Ascending aorta (tissue), 2 donors: ENCODE measurements around the gene ITGA11. TPM values are rescaled to one million over a fixed set of nuclear protein-coding genes. Genes with fewer than 3 reads are reported as not detected.
"Not testable (repeated sequence)": the region's sequence is repeated elsewhere in the genome, so short reads cannot be mapped to it uniquely, and the experiment has no call there.

Source experiments
- DNase-seq, 2 donors: peaks; one replicate each; pipeline ENCODE4 v3.0.0-alpha.2; 2019; ENCODE audit warnings: low spot score in 2 of 2
- H3K27ac ChIP-seq, 2 donors: fragments of 200-600 bp; sonication (generic); one replicate each; pipeline ENCODE4 v1.5.1; 2016 to 2017; ENCODE audit warnings: mild to moderate bottlenecking in 1 of 2
- H3K27me3 ChIP-seq: fragments of 200-600 bp; sonication (generic); one replicate; pipeline ENCODE4 v1.5.1; 2017
- H3K36me3 ChIP-seq, 2 donors: fragments of 200-600 bp; sonication (generic); one replicate each; pipeline ENCODE4 v1.5.1; 2016
- H3K4me1 ChIP-seq, 2 donors: fragments of 200-600 bp; sonication (generic); one replicate each; pipeline ENCODE4 v1.5.1; 2016 to 2017; ENCODE audit warnings: mild to moderate bottlenecking in 1 of 2
- H3K4me3 ChIP-seq, 2 donors: fragments of 200-600 bp; sonication (generic); one replicate each; pipeline ENCODE4 v1.5.1; 2016 to 2017; ENCODE audit warnings: mild to moderate bottlenecking in 1 of 2
- H3K9me3 ChIP-seq, 2 donors: fragments of 200-600 bp; sonication (generic); one replicate each; pipeline ENCODE4 v1.5.1; 2016
- CTCF ChIP-seq, 3 experiments: fragments of 200-600 bp in 2 of 3; fragments of 450-650 bp in 1 of 3; sonication (generic) in 2 of 3; IDR thresholded peaks; one replicate each; pipeline ENCODE4 v1.5.1; 2016 to 2019; ENCODE audit warnings: antibody characterized with exemption in 3 of 3, mild to moderate bottlenecking in 1 of 3, moderate library complexity in 1 of 3
- intact Hi-C: fragments of 100-400 bp; cut with DNase I; formaldehyde crosslinking; loops from one replicate; pipeline ENCODE4 v1.15.1; 2023
- total RNA-seq: library from RNA; depleted of rRNA; stranded (reverse); fragments of >200 nt; gene quantifications from one replicate; pipeline ENCODE4 v1.1.0, GENCODE V29; 2016

Gene ITGA11
- total RNA-seq, 1 donor from 2014 or later, result 136 TPM

- intact Hi-C loops, result no loop called here
- no peaks in the 10 kb centered on the region for H3K4me1 ChIP-seq
Observed at GRCh38 chr15:68399096-68400065, 32.6 kb downstream of the ITGA11 start.

DNA sequence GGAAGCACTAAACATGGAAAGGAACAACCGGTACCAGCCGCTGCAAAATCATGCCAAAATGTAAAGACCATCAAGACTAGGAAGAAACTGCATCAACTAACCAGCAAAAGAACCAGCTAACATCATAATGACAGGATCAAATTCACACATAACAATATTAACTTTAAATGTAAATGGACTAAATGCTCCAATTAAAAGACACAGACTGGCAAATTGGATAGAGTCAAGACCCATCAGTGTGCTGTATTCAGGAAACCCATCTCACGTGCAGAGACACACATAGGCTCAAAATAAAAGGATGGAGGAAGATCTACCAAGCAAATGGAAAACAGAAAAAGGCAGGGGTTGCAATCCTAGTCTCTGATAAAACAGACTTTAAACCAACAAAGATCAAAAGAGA, 34.0 kb downstream of the ITGA11 start:
- H3K9me3 ChIP-seq, H3K27me3 ChIP-seq, H3K4me1 ChIP-seq, intact Hi-C loops, H3K4me3 ChIP-seq, DNase-seq, H3K27ac ChIP-seq: not testable (repeated sequence)
- H3K36me3 ChIP-seq, result peaks cover 4 to 12% of the 10 kb centered on the region in 2 donors

More at GRCh38 chr15:68399096-68400065, 32.6 kb downstream of the ITGA11 start:
- peak in 1 of 2 donors; percentile 8 for DNase-seq
- Histone ChIP-seq H3K9me3 (no peaks in the 10 kb centered on the region), H3K27me3 (no peaks in the 10 kb centered on the region), H3K36me3 (peaks cover 4 to 12% of the 10 kb centered on the region in 2 donors), H3K4me3 (no peak overlapping the region), H3K27ac (peak overlapping the region in 1 of 2 donors; percentile 51)
- no peak for TF ChIP-seq CTCF (IDR thresholded peaks at IDR 0.05)

GRCh38 chr15:68396068-68396467, 35.9 kb downstream of the ITGA11 start:
- Histone ChIP-seq H3K4me1 (no peaks in the 10 kb centered on the region), H3K27me3 (no peaks in the 10 kb centered on the region), H3K9me3 (no peaks in the 10 kb centered on the region), H3K27ac (no peak overlapping the region), H3K36me3 (peaks cover 0 to 7% of the 10 kb centered on the region in 2 donors), H3K4me3 (no peak overlapping the region)
- no peak for TF ChIP-seq CTCF (IDR thresholded peaks at IDR 0.05)
- intact Hi-C loops, result no loop called here
- no peak for DNase-seq

DNA sequence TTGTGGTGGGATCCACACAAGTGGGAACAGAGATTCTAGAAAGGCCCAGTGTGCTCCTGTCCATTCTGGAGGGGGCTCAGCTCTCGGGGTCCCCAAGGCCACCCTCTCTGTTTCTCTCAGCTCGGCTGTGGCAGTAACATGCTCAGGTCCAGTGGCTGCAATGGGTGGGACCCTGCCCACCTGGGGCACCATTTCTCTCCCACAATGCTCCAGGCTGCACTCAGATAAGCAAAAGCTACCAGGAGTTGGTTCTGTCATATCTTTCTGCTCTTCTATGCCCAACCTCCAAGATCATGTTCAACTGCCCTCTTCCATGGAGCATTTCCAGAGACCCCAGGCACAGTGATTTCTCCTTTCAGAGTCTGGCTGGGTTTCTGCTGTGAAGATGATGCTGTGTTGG, 40.8 kb downstream of the ITGA11 start:
- intact Hi-C loops, result no loop called here
- H3K36me3 ChIP-seq, result peaks cover 0 to 13% of the 10 kb centered on the region in 2 donors
- H3K4me1 ChIP-seq, result peaks cover 0 to 12% of the 10 kb centered on the region in 2 donors
- TF ChIP-seq CTCF (IDR thresholded peaks at IDR 0.05), result no peak
- peak in 1 of 2 donors; percentile 51 for DNase-seq
- H3K27ac ChIP-seq, result peak overlapping the region in 1 of 2 donors; percentile 24
- H3K4me3 ChIP-seq, result no peak overlapping the region
- no peaks in the 10 kb centered on the region for H3K27me3 ChIP-seq
- no peaks in the 10 kb centered on the region for H3K9me3 ChIP-seq

- no peaks in the 10 kb centered on the region for H3K9me3 ChIP-seq
- intact Hi-C loops, result no loop called here
- peaks cover 0 to 13% of the 10 kb centered on the region in 2 donors for H3K36me3 ChIP-seq
- DNase-seq, result peak in 1 of 2 donors; percentile 60
- no peaks in the 10 kb centered on the region for H3K27me3 ChIP-seq
- TF ChIP-seq CTCF (IDR thresholded peaks at IDR 0.05), result no peak
- H3K4me3 ChIP-seq, result no peak overlapping the region
- H3K27ac ChIP-seq, result peak overlapping the region; percentile 24 to 39
- H3K4me1 ChIP-seq, result peaks cover 0 to 14% of the 10 kb centered on the region in 2 donors
Observed at GRCh38 chr15:68389936-68390817, 41.8 kb downstream of the ITGA11 start.
